Hindlimb muscle (tissue), 1 donor: Measurements from ENCODE around the gene NLRP6. TPM values are rescaled to one million over a fixed set of nuclear protein-coding genes. Genes with fewer than 3 reads are reported as not detected.
"Not testable (repeated sequence)": the region's sequence is repeated elsewhere in the genome, so short reads cannot be mapped to it uniquely, and the experiment has no call there.

Experiments used
- DNase-seq: peaks from one replicate; pipeline ENCODE4 v3.0.0-alpha.2; 2013
- polyA plus RNA-seq: library from polyadenylated mRNA; unstranded; fragments of 120-200 nt; gene quantifications from one replicate; pipeline ENCODE4 v1.2.1, GENCODE V29; 2013; ENCODE audit not compliant: insufficient read length

The NLRP6 gene
- polyA plus RNA-seq, 1 donor = not detected

- DNase-seq = no peak
Observed at GRCh38 chr11:325796-326591, 47.8 kb downstream of the NLRP6 start.

- no peak for DNase-seq
Observed at GRCh38 chr11:326592-326841, 48.3 kb downstream of the NLRP6 start.

DNA sequence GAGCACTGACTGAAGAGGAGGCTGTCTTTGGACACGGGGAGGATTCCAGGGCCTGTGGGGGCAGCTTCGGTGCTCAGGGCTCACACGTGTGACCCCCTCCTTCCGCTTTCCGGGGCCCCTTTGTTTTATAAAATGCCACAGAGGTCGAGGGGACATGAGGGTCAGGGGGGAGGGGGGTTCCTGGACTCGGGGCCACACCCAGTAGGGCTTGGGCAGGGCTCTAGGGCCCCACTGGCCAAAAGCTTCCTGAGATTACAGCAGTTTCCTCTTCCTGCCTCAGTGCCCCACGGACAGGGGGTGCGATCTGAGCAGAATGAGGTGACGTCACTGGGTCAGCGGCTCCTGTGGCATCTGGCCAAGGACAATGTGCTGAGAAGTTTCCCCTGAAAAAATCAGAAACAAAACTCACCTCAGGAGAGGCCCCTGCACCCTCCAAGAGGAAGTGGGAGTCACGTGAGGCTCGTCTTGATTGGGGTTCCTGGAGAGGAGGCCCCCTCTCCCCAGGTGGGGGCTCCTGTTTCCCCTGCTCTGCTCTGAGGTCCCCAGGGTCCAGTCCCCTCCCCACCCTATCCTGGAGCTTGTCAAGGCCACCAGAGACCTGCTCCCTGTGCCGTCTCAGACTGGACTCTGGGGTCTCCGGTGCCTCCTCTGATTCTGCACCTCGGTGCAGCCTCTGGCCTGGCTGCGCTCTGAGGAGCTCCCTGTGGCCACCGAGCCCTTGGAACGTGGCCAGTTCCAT, 48.8 kb downstream of the NLRP6 start:
- peak; percentile 66 for DNase-seq

GRCh38 chr11:327581-327923, 49.3 kb downstream of the NLRP6 start:
- DNase-seq = no peak

- no peak for DNase-seq
Observed at GRCh38 chr11:328012-328411, 49.8 kb downstream of the NLRP6 start.

GRCh38 chr11:328516-329100, 50.4 kb downstream of the NLRP6 start:
- DNase-seq = not testable (repeated sequence)

DNA sequence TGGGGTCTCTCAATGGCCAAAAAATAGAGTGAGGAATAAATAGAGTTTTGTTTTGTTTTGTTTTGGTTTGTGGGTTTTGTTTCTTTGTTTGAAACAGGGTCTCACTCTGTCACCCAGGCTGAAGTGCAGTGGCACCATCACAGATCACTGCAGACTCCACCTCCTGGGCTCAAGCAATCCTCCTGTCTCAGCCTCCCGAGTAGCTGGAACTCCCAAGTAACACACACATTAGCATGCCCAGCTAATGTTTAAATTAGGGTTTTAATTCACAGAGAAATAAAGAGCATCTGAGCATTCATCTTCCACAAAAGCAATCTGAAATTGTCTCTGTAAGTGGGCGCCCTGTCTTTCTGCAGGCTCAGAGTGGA, 51.7 kb downstream of the NLRP6 start:
- no peak for DNase-seq

- DNase-seq = no peak
Observed at GRCh38 chr11:330307-330693, 52.1 kb downstream of the NLRP6 start.

DNA sequence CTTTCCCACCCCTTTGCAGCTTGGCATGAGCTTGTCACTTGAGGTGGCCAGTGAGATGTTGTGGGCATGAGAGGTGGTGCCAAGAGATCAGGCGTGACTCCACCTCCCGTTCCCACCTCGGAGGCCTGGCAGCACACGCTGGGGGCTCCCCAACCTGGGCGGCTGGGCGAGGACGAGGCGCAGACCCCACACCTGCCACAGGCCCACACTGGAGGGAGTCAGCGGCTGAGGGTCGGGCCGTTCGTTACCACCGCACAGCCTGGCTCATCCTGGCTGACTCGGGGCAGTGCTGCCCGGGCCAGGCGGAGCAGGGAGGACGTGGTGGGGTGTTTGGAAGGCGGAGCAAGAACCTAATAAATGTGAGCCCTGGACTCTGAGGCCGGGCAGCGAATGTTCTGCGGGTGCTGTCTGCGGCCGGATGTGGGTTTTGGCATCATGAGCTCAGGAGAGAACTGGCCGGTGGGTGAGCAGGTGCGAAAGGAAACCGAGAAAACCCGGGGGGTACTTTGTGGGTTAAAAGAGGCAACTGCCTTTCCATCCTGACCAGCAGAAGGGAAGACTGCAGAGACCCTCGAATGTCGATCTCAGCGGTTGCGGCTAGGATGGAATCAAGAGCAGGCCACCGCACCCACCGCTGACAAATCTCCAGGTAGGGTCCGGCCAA, 52.6 kb downstream of the NLRP6 start:
- no peak for DNase-seq

DNA sequence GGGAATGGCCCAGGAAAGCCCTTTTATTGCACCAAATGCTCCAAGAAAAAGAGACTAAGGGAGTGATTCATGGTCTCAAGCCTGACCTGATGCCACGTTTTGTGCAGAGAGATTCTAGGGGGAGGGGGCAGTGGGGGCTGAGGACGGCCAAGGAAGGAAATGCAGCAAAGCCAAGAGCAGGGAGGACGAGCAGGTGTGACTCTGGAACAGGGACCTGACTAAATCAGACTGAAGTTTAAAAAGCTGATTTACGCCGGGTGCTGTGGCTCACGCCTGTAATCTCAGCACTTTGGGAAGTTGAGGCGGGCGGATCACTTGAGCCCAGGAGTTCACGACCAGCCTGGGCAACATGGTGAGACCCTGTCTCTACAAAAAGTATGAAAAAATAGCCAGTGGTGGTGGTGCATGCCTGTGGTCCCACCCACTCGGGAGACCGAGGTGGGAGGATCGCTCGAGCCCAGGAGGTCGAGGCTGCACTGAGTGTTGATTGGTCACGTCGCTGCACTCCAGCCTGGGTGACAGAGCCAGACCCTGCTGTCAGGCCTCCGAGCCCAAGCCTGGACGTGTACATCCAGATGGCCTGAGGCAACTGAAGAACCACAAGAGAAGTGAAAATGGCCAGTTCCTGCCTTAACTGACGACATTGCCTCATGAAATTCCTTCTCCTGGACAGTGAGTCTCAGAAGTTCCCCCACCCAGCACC, 53.3 kb downstream of the NLRP6 start:
- DNase-seq = no peak

GRCh38 chr11:332651-333480, 54.7 kb downstream of the NLRP6 start:
- no peak for DNase-seq

DNA sequence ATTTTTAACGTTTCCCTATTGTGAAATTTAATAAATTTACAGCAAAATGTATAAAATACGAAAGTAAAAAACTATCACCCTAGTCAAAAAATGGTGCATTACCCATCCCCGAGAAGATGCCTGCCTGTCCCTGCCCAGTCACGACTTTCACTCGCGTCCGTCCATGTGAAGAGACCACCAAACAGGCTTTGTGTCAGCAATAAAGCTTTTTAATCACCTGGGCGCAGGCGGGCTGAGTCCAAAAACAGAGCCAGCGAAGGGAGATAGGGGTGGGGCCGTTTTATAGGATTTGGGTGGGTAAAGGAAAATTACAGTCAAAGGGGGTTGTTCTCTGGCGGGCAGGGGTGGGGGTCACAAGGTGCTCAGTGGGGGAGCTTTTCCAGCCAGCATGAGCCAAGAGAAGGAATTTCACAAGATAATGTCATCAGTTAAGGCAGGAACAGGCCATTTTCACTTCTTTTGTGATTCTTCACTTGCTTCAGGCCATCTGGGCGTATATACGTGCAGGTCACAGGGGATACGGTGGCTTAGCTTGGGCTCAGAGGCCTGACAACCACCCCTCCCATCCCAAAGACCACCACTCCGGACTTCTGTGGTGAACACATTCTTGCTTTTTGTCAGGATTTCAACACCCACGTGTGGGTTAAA, 55.5 kb downstream of the NLRP6 start:
- DNase-seq = not testable (repeated sequence)

GRCh38 chr11:334264-334994, 56.2 kb downstream of the NLRP6 start:
- DNase-seq = no peak

Other genes starting within 250 kb of the NLRP6 start
- not detected for gene SCGB1C1, start 85.3 kb upstream of the NLRP6 start, polyA plus RNA-seq
- 35.6 TPM for gene BET1L, start 71.0 kb upstream of the NLRP6 start, polyA plus RNA-seq
- 71.3 TPM for gene RIC8A, start 70.7 kb upstream of the NLRP6 start, polyA plus RNA-seq
- gene SIRT3, start 42.1 kb upstream of the NLRP6 start, polyA plus RNA-seq = 25.5 TPM
- 87.5 TPM for gene PSMD13, start 41.4 kb upstream of the NLRP6 start, polyA plus RNA-seq
- 15.6 TPM for gene PGGHG, start 10.7 kb downstream of the NLRP6 start, polyA plus RNA-seq
- not detected for gene IFITM5, start 21.1 kb downstream of the NLRP6 start, polyA plus RNA-seq
- 79.2 TPM for gene IFITM2, start 29.4 kb downstream of the NLRP6 start, polyA plus RNA-seq
- 30.5 TPM for gene IFITM1, start 35.6 kb downstream of the NLRP6 start, polyA plus RNA-seq
- 368 TPM for gene IFITM3, start 42.5 kb downstream of the NLRP6 start, polyA plus RNA-seq
- gene B4GALNT4, start 91.1 kb downstream of the NLRP6 start, polyA plus RNA-seq = 12.4 TPM
- 0.36 TPM for gene PKP3, start 115.8 kb downstream of the NLRP6 start, polyA plus RNA-seq
- 19.1 TPM for gene SIGIRR, start 136.6 kb downstream of the NLRP6 start, polyA plus RNA-seq
- 0.53 TPM for gene ANO9, start 163.6 kb downstream of the NLRP6 start, polyA plus RNA-seq
- gene PTDSS2, start 171.9 kb downstream of the NLRP6 start, polyA plus RNA-seq = 41.6 TPM
- gene RNH1, start 228.8 kb downstream of the NLRP6 start, polyA plus RNA-seq = 114 TPM